ENCODE results near the gene MEIOB.

Gene MEIOB, protein sequence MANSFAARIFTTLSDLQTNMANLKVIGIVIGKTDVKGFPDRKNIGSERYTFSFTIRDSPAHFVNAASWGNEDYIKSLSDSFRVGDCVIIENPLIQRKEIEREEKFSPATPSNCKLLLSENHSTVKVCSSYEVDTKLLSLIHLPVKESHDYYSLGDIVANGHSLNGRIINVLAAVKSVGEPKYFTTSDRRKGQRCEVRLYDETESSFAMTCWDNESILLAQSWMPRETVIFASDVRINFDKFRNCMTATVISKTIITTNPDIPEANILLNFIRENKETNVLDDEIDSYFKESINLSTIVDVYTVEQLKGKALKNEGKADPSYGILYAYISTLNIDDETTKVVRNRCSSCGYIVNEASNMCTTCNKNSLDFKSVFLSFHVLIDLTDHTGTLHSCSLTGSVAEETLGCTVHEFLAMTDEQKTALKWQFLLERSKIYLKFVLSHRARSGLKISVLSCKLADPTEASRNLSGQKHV

GRCh38 chr16:1871974-1872635, at the start of gene MEIOB:
TSS of gene MEIOB (minus strand) at chr16:1872164. CDS start at chr16:1868175, 3,989 bp downstream.
- TF ChIP-seq, protein P1, sequence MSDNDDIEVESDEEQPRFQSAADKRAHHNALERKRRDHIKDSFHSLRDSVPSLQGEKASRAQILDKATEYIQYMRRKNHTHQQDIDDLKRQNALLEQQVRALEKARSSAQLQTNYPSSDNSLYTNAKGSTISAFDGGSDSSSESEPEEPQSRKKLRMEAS (IDR thresholded peaks at IDR 0.05): peak; percentile 64
- TF ChIP-seq FOXM1 (IDR thresholded peaks at IDR 0.05; ENCODE audit: borderline replicate concordance, low read depth): no peak
- TF ChIP-seq ZBTB7A (IDR thresholded peaks at IDR 0.05; ENCODE audit: low read depth): 0 out of 2 replicates have a peak, but pooled peaks have one; percentile 48
- TF ChIP-seq TCF12 (IDR thresholded peaks at IDR 0.05; ENCODE audit: low read depth): no peak
- TF ChIP-seq CEBPB (IDR thresholded peaks at IDR 0.05): no peak

GRCh38 chr16:1920727-1921171, 48.8 kb upstream of the MEIOB start:
- no peak for TF ChIP-seq ZBTB7A (IDR thresholded peaks at IDR 0.05; ENCODE audit: low read depth)
- no peak for TF ChIP-seq NFIC (IDR thresholded peaks at IDR 0.05)
- no peak for TF ChIP-seq EP300 (IDR thresholded peaks at IDR 0.05; ENCODE audit: borderline replicate concordance)
- no peak for TF ChIP-seq FOXM1 (IDR thresholded peaks at IDR 0.05; ENCODE audit: borderline replicate concordance, low read depth)
- no peak for TF ChIP-seq TEAD4 (IDR thresholded peaks at IDR 0.05)
- TF ChIP-seq, protein P2, sequence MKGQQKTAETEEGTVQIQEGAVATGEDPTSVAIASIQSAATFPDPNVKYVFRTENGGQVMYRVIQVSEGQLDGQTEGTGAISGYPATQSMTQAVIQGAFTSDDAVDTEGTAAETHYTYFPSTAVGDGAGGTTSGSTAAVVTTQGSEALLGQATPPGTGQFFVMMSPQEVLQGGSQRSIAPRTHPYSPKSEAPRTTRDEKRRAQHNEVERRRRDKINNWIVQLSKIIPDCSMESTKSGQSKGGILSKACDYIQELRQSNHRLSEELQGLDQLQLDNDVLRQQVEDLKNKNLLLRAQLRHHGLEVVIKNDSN (IDR thresholded peaks at IDR 0.05): no peak
- TF ChIP-seq RAD21 (IDR thresholded peaks at IDR 0.05; ENCODE audit: low read depth): no peak
- no peak for TF ChIP-seq EGR1 (IDR thresholded peaks at IDR 0.05)
- no peak for TF ChIP-seq TCF12 (IDR thresholded peaks at IDR 0.05; ENCODE audit: low read depth)
- TF ChIP-seq TAF1 (IDR thresholded peaks at IDR 0.05; ENCODE audit: low read depth): no peak
- TF ChIP-seq, protein P3, sequence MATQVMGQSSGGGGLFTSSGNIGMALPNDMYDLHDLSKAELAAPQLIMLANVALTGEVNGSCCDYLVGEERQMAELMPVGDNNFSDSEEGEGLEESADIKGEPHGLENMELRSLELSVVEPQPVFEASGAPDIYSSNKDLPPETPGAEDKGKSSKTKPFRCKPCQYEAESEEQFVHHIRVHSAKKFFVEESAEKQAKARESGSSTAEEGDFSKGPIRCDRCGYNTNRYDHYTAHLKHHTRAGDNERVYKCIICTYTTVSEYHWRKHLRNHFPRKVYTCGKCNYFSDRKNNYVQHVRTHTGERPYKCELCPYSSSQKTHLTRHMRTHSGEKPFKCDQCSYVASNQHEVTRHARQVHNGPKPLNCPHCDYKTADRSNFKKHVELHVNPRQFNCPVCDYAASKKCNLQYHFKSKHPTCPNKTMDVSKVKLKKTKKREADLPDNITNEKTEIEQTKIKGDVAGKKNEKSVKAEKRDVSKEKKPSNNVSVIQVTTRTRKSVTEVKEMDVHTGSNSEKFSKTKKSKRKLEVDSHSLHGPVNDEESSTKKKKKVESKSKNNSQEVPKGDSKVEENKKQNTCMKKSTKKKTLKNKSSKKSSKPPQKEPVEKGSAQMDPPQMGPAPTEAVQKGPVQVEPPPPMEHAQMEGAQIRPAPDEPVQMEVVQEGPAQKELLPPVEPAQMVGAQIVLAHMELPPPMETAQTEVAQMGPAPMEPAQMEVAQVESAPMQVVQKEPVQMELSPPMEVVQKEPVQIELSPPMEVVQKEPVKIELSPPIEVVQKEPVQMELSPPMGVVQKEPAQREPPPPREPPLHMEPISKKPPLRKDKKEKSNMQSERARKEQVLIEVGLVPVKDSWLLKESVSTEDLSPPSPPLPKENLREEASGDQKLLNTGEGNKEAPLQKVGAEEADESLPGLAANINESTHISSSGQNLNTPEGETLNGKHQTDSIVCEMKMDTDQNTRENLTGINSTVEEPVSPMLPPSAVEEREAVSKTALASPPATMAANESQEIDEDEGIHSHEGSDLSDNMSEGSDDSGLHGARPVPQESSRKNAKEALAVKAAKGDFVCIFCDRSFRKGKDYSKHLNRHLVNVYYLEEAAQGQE (IDR thresholded peaks at IDR 0.05; ENCODE audit: low read depth): no peak
- TF ChIP-seq CREB1 (IDR thresholded peaks at IDR 0.05; ENCODE audit: low read depth): no peak
- TF ChIP-seq, protein P1 (IDR thresholded peaks at IDR 0.05): no peak
- TF ChIP-seq CEBPB (IDR thresholded peaks at IDR 0.05): no peak
- no peak for TF ChIP-seq YY1 (IDR thresholded peaks at IDR 0.05; ENCODE audit: low read depth)

DNA sequence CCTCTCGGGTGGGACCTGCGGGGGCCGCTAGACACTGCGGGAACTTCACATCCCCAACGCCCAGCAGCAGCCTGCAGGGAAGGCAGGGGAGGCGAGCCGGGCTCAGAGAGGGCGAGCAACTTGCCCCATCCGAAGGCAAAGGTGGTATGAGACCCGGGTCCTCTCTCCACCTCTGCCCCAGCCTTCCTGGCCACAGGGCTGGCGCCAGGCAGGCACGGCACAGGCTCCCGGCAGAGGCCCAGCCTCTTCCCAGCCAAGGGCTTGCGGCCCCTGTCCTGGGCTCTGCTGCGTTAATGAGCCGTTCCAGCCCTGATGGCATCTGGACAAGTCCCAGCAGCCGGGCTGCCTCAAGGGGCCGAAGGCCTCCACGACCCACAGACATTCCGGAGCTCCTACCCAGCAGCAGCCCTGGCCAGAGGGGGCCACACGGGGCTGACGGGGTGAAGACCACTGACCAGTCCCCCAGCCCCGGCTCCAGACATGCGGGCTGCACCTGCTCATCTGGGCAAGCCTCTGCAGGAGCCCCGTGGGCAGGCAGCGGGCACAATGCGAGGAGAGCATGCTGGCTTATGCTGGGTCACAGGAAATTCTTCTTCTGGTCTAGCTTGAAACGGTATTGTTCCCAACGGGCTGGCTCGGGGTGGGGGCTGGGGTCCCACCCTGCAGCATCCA, 47.5 kb upstream of the MEIOB start:
- TF ChIP-seq CREB1 (IDR thresholded peaks at IDR 0.05; ENCODE audit: low read depth) (no peak), CEBPB (IDR thresholded peaks at IDR 0.05) (no peak), TEAD4 (IDR thresholded peaks at IDR 0.05) (no peak), TAF1 (IDR thresholded peaks at IDR 0.05; ENCODE audit: low read depth) (no peak), NFIC (IDR thresholded peaks at IDR 0.05) (no peak), EP300 (IDR thresholded peaks at IDR 0.05; ENCODE audit: borderline replicate concordance) (no peak), ZBTB7A (IDR thresholded peaks at IDR 0.05; ENCODE audit: low read depth) (no peak), FOXM1 (IDR thresholded peaks at IDR 0.05; ENCODE audit: borderline replicate concordance, low read depth) (no peak), RAD21 (IDR thresholded peaks at IDR 0.05; ENCODE audit: low read depth) (no peak)
- TF ChIP-seq, protein P1 (IDR thresholded peaks at IDR 0.05): no peak
- TF ChIP-seq, protein P3 (IDR thresholded peaks at IDR 0.05; ENCODE audit: low read depth): no peak
- TF ChIP-seq, protein P2 (IDR thresholded peaks at IDR 0.05): no peak

DNA sequence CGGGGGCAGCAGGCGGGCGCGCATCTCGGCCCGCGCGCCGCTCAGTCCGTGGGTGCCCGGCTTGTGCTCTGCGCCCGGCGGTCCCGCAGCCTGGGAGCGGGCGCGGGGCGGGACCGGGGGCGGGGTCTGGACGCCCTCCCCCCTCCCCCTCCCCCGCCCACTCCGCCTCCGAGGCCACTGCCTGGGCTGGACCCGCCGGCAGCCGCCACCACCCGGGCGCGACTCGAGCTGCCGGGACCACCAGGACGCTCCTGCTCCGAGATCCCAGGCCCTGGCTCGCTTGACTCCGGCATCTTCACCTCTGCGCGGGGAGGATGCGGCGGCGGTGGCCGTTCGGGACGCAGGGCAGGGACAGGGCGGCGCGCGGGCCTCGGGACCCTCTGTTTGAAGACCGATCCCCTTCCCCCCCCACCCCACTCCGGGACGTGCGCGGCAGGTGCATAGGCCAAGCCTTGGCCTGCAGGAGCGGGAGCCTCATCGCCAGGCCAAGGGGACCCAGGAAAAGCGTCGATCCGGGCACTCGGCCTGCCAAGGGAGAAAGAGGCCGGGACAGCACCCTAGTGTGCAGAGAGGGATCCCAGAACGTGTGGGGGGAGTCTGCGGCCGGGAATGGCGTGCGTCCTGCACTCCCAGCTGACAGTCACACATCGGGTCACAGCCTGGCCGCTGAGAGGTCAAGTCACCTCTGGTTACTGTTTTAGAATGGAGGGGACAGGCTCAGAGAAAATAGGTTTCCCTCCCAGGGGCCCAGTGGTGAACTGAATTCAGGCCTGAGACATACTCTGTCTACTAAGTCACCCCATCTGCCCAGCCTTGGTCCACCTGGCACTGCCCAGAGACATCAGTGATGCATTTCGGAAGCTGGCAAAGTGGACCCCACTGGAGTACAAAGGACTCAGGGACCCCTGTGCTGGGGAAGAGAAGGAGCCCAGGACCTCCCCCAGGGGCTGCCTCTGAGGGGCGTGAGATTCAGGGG, 46.7 kb upstream of the MEIOB start, which contains the start of gene HS3ST6:
Gene HS3ST6 (minus strand): TSS at position 65 of the 976 bp plus-strand sequence. CDS start 92 bp downstream, outside the sequence.
- TF ChIP-seq, protein P3 (IDR thresholded peaks at IDR 0.05; ENCODE audit: low read depth): no peak
- no peak for TF ChIP-seq CEBPB (IDR thresholded peaks at IDR 0.05)
- no peak; the same call in 1 of the 2 replicates for TF ChIP-seq ZBTB7A (IDR thresholded peaks at IDR 0.05; ENCODE audit: low read depth)
- no peak for TF ChIP-seq TCF12 (IDR thresholded peaks at IDR 0.05; ENCODE audit: low read depth)
- TF ChIP-seq NFIC (IDR thresholded peaks at IDR 0.05): no peak
- TF ChIP-seq FOXM1 (IDR thresholded peaks at IDR 0.05; ENCODE audit: borderline replicate concordance, low read depth): no peak
- no peak for TF ChIP-seq EP300 (IDR thresholded peaks at IDR 0.05; ENCODE audit: borderline replicate concordance)
- no peak for TF ChIP-seq RAD21 (IDR thresholded peaks at IDR 0.05; ENCODE audit: low read depth)
- no peak for TF ChIP-seq YY1 (IDR thresholded peaks at IDR 0.05; ENCODE audit: low read depth)
- TF ChIP-seq, protein P2 (IDR thresholded peaks at IDR 0.05): no peak
- TF ChIP-seq TAF1 (IDR thresholded peaks at IDR 0.05; ENCODE audit: low read depth): no peak

Measured in Ishikawa (cell line).